Neural cell (in vitro differentiated cells): ENCODE results near the gene GAPDHS. TPM values are rescaled to one million over a fixed set of nuclear protein-coding genes. Genes with fewer than 3 reads are reported as not detected.
A peak's percentile ranks its signal among the peaks of the same experiment; 100 is the strongest.

ENCODE experiments used
- H2AFZ ChIP-seq: fragments of 200-600, 300-800 bp; sonication (generic), shearing (Covaris generic); 2 replicates; pipeline ENCODE4 v1.6.0; 2014; ENCODE audit warnings: low read depth, mild to moderate bottlenecking, antibody characterized with exemption, low read length, moderate library complexity
- H3F3A ChIP-seq: fragments of 200-600 bp; shearing (Covaris generic); 2 replicates; pipeline ENCODE4 v1.6.1; 2016; ENCODE audit warnings: mild to moderate bottlenecking, moderate library complexity, mixed read lengths, antibody characterized with exemption, low read length; ENCODE audit not compliant: insufficient read depth, poor library complexity, severe bottlenecking
- H3K27ac ChIP-seq: fragments of 200-600, 300-800 bp; sonication (generic), shearing (Covaris generic); 2 replicates; pipeline ENCODE4 v1.5.1; 2014; ENCODE audit warnings: mild to moderate bottlenecking, low read length, moderate library complexity
- H3K27me3 ChIP-seq: fragments of 300-800, 200-600 bp; sonication (generic), shearing (Covaris generic); 2 replicates; pipeline ENCODE4 v1.6.0; 2014; ENCODE audit warnings: mild to moderate bottlenecking, low read depth, low read length, moderate library complexity; ENCODE audit not compliant: insufficient read depth
- H3K36me3 ChIP-seq: fragments of 300-800, 200-600 bp; sonication (generic), shearing (Covaris generic); 2 replicates; pipeline ENCODE4 v1.5.1; 2014; ENCODE audit warnings: mild to moderate bottlenecking, antibody characterized with exemption, low read length, moderate library complexity; ENCODE audit not compliant: insufficient read depth
- H3K4me2 ChIP-seq: fragments of 300-800, 200-600 bp; sonication (generic), shearing (Covaris generic); 2 replicates; pipeline ENCODE4 v1.6.0; 2014; ENCODE audit warnings: mild to moderate bottlenecking, low read length
- H3K4me3 ChIP-seq: fragments of 300-800, 200-600 bp; sonication (generic), shearing (Covaris generic); 2 replicates; pipeline ENCODE4 v1.5.1; 2014; ENCODE audit warnings: mild to moderate bottlenecking, low read length, moderate library complexity
- H3K79me2 ChIP-seq: fragments of 200-600 bp; shearing (Covaris generic); replicated peaks from 2 replicates; pipeline ENCODE4 v1.6.0; 2014; ENCODE audit warnings: mild to moderate bottlenecking, low read length, moderate library complexity; ENCODE audit not compliant: insufficient read depth
- H3K9ac ChIP-seq: fragments of 300-800, 200-600 bp; sonication (generic), shearing (Covaris generic); 2 replicates; pipeline ENCODE4 v1.6.1; 2016; ENCODE audit warnings: mild to moderate bottlenecking, low read length, mixed read lengths
- H3K9me2 ChIP-seq: fragments of 200-600 bp; shearing (Covaris generic); 2 replicates; pipeline ENCODE4 v1.6.1; 2016; ENCODE audit warnings: mild to moderate bottlenecking, low read length, mixed read lengths; ENCODE audit not compliant: insufficient read depth
- H3K9me3 ChIP-seq: fragments of 200-600, 300-800 bp; sonication (generic), shearing (Covaris generic); 2 replicates; pipeline ENCODE4 v1.6.1; 2016; ENCODE audit warnings: mild to moderate bottlenecking, mixed run types, low read length, moderate library complexity, mixed read lengths
- H4K20me1 ChIP-seq: fragments of 200-600 bp; shearing (Covaris generic); 2 replicates; pipeline ENCODE4 v1.6.1; 2016; ENCODE audit warnings: mild to moderate bottlenecking, mixed run types; ENCODE audit not compliant: insufficient read depth
- CTCF ChIP-seq: fragments of 450-650 bp; IDR thresholded peaks from 2 replicates; pipeline ENCODE4 v1.5.1; 2014; ENCODE audit warnings: antibody characterized with exemption, mild to moderate bottlenecking, moderate library complexity; ENCODE audit not compliant: poor library complexity, severe bottlenecking
- EP300 ChIP-seq: fragments of 450-650 bp; conservative IDR thresholded peaks from 2 replicates; pipeline ENCODE4 v1.6.1; 2014; ENCODE audit warnings: antibody characterized with exemption, mild to moderate bottlenecking, moderate library complexity; ENCODE audit not compliant: poor library complexity, severe bottlenecking
- EZH2 ChIP-seq: fragments of 200-600, 300-800 bp; shearing (Covaris generic), sonication (generic); IDR thresholded peaks from 2 replicates; pipeline ENCODE4 v1.6.1; 2014; ENCODE audit warnings: antibody characterized with exemption, low read length, borderline replicate concordance, mild to moderate bottlenecking; ENCODE audit not compliant: insufficient read depth, poor library complexity, severe bottlenecking
- MXI1 ChIP-seq: fragments of 450-650 bp; conservative IDR thresholded peaks from 2 replicates; pipeline ENCODE4 v1.6.1; 2014; ENCODE audit warnings: antibody characterized with exemption, mild to moderate bottlenecking; ENCODE audit not compliant: poor library complexity, severe bottlenecking
- POLR2AphosphoS5 ChIP-seq: IDR thresholded peaks from 2 replicates; pipeline ENCODE4 v1.6.1; 2012
- RAD21 ChIP-seq: fragments of 450-650 bp; conservative IDR thresholded peaks from 2 replicates; pipeline ENCODE4 v1.6.1; 2014; ENCODE audit warnings: antibody characterized with exemption, mild to moderate bottlenecking, moderate library complexity
- REST ChIP-seq: IDR thresholded peaks from 2 replicates; pipeline ENCODE4 v1.6.1; 2012; ENCODE audit warnings: borderline replicate concordance
- SMC3 ChIP-seq: fragments of 450-650 bp; conservative IDR thresholded peaks from 2 replicates; pipeline ENCODE4 v1.6.1; 2014; ENCODE audit warnings: antibody characterized with exemption, mild to moderate bottlenecking, moderate library complexity; ENCODE audit not compliant: poor library complexity
- TAF1 ChIP-seq: IDR thresholded peaks from 2 replicates; pipeline ENCODE4 v1.6.1; 2012; ENCODE audit warnings: low read depth
- polyA plus RNA-seq: library from polyadenylated mRNA; depleted of rRNA; stranded (reverse); fragments of >200 nt; gene quantifications from 2 replicates; pipeline ENCODE4 v1.2.3, GENCODE V29; 2014

The GAPDHS gene
- polyA plus RNA-seq, 1 donor from 2014 or later: not detected

DNA sequence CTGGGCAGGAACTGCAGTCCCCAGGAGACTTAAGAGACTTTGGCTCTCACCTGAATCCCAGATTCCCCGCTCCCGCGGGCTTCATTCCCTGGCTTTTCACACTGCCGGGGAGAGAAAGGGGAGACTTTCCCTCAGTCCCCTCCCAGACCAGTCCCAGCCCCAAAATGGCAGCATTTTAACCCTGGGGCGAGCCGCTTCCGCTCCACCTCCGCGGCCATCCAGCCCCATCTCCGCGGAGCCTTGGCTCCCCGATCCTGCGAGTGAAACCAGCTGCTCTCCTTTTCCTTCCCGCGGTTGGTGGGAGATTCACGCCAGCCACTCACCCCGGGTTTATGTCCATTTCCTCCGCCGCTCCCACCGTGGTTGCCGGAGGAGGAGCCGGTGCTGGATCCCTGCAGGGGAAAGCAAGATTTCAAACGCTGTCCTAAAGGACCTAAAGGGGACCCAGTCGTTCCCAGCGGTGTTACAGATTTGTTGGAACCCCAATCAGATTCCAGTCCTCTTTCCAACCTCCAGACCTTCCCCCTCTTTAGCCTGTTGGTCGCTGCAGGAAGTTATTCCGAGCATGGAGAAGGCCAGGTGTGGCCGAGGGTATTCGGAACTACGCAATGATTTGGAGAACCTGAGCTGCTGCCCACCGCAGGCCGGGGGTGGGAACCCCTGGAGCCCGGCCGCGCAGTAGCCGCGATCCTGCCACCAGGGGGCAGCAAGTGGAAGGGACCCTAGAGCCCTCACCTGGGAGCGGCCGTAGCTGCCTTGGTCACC, 23.2 kb upstream of the GAPDHS start:
- H3F3A ChIP-seq: no peaks in the 10 kb centered on the region
- no peak overlapping the region for H3K9ac ChIP-seq
- H3K36me3 ChIP-seq: no peaks in the 10 kb centered on the region
- H3K4me2 ChIP-seq: no peak overlapping the region
- no peaks in the 10 kb centered on the region for H3K79me2 ChIP-seq
- H3K27ac ChIP-seq: no peak overlapping the region
- H4K20me1 ChIP-seq: no peaks in the 10 kb centered on the region
- H3K9me2 ChIP-seq: no peaks in the 10 kb centered on the region
- no peak overlapping the region for H2AFZ ChIP-seq
- peaks cover 36% of the 10 kb centered on the region for H3K27me3 ChIP-seq
- peak overlapping the region; percentile 55 for H3K4me3 ChIP-seq
- TF ChIP-seq MXI1 (no peak), CTCF (peak; percentile 76), SMC3 (peak; percentile 68), RAD21 (peak; percentile 48), TAF1 (no peak), POLR2AphosphoS5 (no peak), EP300 (no peak), EZH2 (no peak), REST (no peak)
- no peaks in the 10 kb centered on the region for H3K9me3 ChIP-seq

DNA sequence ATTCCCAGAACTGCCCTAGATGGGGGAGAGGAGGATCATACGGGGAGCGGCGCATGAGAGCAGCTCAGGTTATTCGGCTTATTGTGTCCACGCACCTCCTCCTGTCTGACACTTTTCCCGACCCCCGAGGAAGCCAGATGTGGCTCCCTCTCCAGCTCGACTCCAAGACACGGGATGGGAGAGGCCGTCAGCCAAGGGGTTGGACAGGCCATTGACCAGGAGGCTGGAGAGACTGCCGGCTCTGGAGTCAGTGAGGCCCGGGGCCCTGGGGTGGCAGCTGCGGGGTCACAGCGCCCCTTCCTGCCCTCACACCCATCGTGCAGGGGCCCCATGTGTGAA, 22.7 kb upstream of the GAPDHS start:
- Histone ChIP-seq H3K27ac (no peak overlapping the region), H3K9ac (no peak overlapping the region), H3K36me3 (no peaks in the 10 kb centered on the region), H3K27me3 (peaks cover 36% of the 10 kb centered on the region), H3F3A (no peaks in the 10 kb centered on the region), H3K4me2 (no peak overlapping the region), H3K9me2 (no peaks in the 10 kb centered on the region), H4K20me1 (no peaks in the 10 kb centered on the region), H3K79me2 (no peaks in the 10 kb centered on the region), H2AFZ (no peak overlapping the region), H3K4me3 (peak overlapping the region; percentile 55), H3K9me3 (no peaks in the 10 kb centered on the region)
- TF ChIP-seq CTCF (peak; percentile 43), POLR2AphosphoS5 (no peak), RAD21 (no peak), MXI1 (no peak), SMC3 (peak; percentile 1)
